H9 (cell line): ENCODE results near the gene IFI27. TPM values are rescaled to one million over a fixed set of nuclear protein-coding genes. Genes with fewer than 3 reads are reported as not detected.

Experiments
- DNase-seq: peaks from one replicate; pipeline ENCODE4 v3.0.0-alpha.2; 2017
- H2AFZ ChIP-seq: one replicate; pipeline ENCODE4 v1.6.1; 2013; ENCODE audit warnings: mild to moderate bottlenecking, low read length, control low read depth, moderate library complexity
- H2AK5ac ChIP-seq: 2 replicates; pipeline ENCODE4 v1.6.1; 2013; ENCODE audit warnings: low read length, control low read depth, mixed read lengths; ENCODE audit not compliant: insufficient read length
- H2BK120ac ChIP-seq: one replicate; pipeline ENCODE4 v1.6.1; 2013; ENCODE audit warnings: low read depth, mild to moderate bottlenecking, low read length, control low read depth, inconsistent platforms; ENCODE audit not compliant: poor library complexity, severe bottlenecking
- H2BK12ac ChIP-seq: 2 replicates; pipeline ENCODE4 v1.6.1; 2013; ENCODE audit warnings: low read length, control low read depth, mixed read lengths, low read depth; ENCODE audit not compliant: insufficient read length
- H2BK15ac ChIP-seq: 2 replicates; pipeline ENCODE4 v1.6.1; 2013; ENCODE audit warnings: low read depth, low read length, control low read depth
- H2BK20ac ChIP-seq: one replicate; pipeline ENCODE4 v1.6.1; 2013; ENCODE audit warnings: low read depth, mild to moderate bottlenecking, low read length, control low read depth, inconsistent platforms; ENCODE audit not compliant: poor library complexity, severe bottlenecking
- H2BK5ac ChIP-seq: 2 replicates; pipeline ENCODE4 v1.6.1; 2013; ENCODE audit warnings: low read length, control low read depth, mixed read lengths; ENCODE audit not compliant: insufficient read length
- H3K14ac ChIP-seq: 2 replicates; pipeline ENCODE4 v1.6.1; 2013; ENCODE audit warnings: low read length, control low read depth; ENCODE audit not compliant: insufficient read depth
- H3K18ac ChIP-seq: 2 replicates; pipeline ENCODE4 v1.6.1; 2013; ENCODE audit warnings: low read depth, mild to moderate bottlenecking, mixed read lengths, low read length, control low read depth; ENCODE audit not compliant: insufficient read length
- H3K23ac ChIP-seq: 2 replicates; pipeline ENCODE4 v1.6.1; 2013; ENCODE audit warnings: low read length, control low read depth, mixed read lengths, low read depth; ENCODE audit not compliant: insufficient read length
- H3K23me2 ChIP-seq: 2 replicates; pipeline ENCODE4 v1.6.1; 2013; ENCODE audit warnings: low read depth, mild to moderate bottlenecking, mixed read lengths, low read length, control low read depth; ENCODE audit not compliant: insufficient read length, poor library complexity, severe bottlenecking
- H3K27ac ChIP-seq: 2 replicates; pipeline ENCODE4 v1.5.1; 2013; ENCODE audit warnings: low read length, control low read depth, mixed read lengths, low read depth; ENCODE audit not compliant: insufficient read length
- H3K27me3 ChIP-seq: 2 replicates; pipeline ENCODE4 v1.6.1; 2013; ENCODE audit warnings: low read length, control low read depth, inconsistent platforms; ENCODE audit not compliant: insufficient read depth
- H3K4ac ChIP-seq: 2 replicates; pipeline ENCODE4 v1.6.1; 2013; ENCODE audit warnings: low read depth, mild to moderate bottlenecking, control low read depth, inconsistent platforms, low read length, moderate library complexity
- H3K4me1 ChIP-seq: 2 replicates; pipeline ENCODE4 v1.6.1; 2013; ENCODE audit warnings: low read length, control low read depth, inconsistent platforms; ENCODE audit not compliant: insufficient read depth
- H3K4me2 ChIP-seq: 2 replicates; pipeline ENCODE4 v1.6.1; 2013; ENCODE audit warnings: low read length, control low read depth, mixed read lengths; ENCODE audit not compliant: insufficient read length, insufficient read depth
- H3K56ac ChIP-seq: 2 replicates; pipeline ENCODE4 v1.6.1; 2013; ENCODE audit warnings: low read depth, mild to moderate bottlenecking, mixed read lengths, low read length, control low read depth; ENCODE audit not compliant: insufficient read length
- H3K79me1 ChIP-seq: 2 replicates; pipeline ENCODE4 v1.6.1; 2013; ENCODE audit warnings: low read depth, mild to moderate bottlenecking, moderate library complexity, low read length, control low read depth, inconsistent platforms; ENCODE audit not compliant: insufficient read depth, poor library complexity, severe bottlenecking
- H3K79me2 ChIP-seq: 2 replicates; pipeline ENCODE4 v1.6.1; 2013; ENCODE audit warnings: low read length, control low read depth, inconsistent platforms; ENCODE audit not compliant: insufficient read depth
- H3K9ac ChIP-seq: 2 replicates; pipeline ENCODE4 v1.6.1; 2013; ENCODE audit warnings: low read length, control low read depth, mixed read lengths; ENCODE audit not compliant: insufficient read length; ENCODE audit errors: extremely low read depth
- H3K9me3 ChIP-seq: one replicate; pipeline ENCODE4 v1.6.1; 2013; ENCODE audit warnings: low read depth, low read length, inconsistent platforms; ENCODE audit not compliant: control insufficient read depth
- H3T11ph ChIP-seq: one replicate; pipeline ENCODE4 v1.6.1; 2013; ENCODE audit warnings: mild to moderate bottlenecking, low read length, control low read depth, inconsistent platforms
- H4K20me1 ChIP-seq: one replicate; pipeline ENCODE4 v1.6.1; 2013; ENCODE audit not compliant: control insufficient read depth, insufficient read length, insufficient read depth
- H4K5ac ChIP-seq: 2 replicates; pipeline ENCODE4 v1.6.1; 2013; ENCODE audit warnings: low read depth, mild to moderate bottlenecking, mixed read lengths, low read length, control low read depth; ENCODE audit not compliant: insufficient read length
- H4K8ac ChIP-seq: replicated peaks from 2 replicates; pipeline ENCODE4 v1.6.1; 2013; ENCODE audit warnings: low read length, control low read depth, mixed read lengths, low read depth; ENCODE audit not compliant: insufficient read length
- H4K91ac ChIP-seq: 2 replicates; pipeline ENCODE4 v1.6.1; 2013; ENCODE audit warnings: low read depth, mild to moderate bottlenecking, moderate library complexity, mixed read lengths, low read length, control low read depth; ENCODE audit not compliant: insufficient read length
- H3K27ac Mint-ChIP-seq, 3 experiments: 2 replicates in 2 of 3; 3 replicates in 1 of 3; pipeline ENCODE4 v1.8.0; 2020 to 2021; ENCODE audit warnings: mixed read lengths in 3 of 3, mild to moderate bottlenecking in 1 of 3, moderate library complexity in 1 of 3
- H3K27me3 Mint-ChIP-seq: 2 replicates; pipeline ENCODE4 v1.8.0; 2021; ENCODE audit warnings: low read depth, mild to moderate bottlenecking, moderate library complexity, mixed read lengths
- H3K36me3 Mint-ChIP-seq, 3 experiments: 2 replicates in 2 of 3; 3 replicates in 1 of 3; pipeline ENCODE4 v1.8.0; 2020 to 2021; ENCODE audit warnings: low read depth in 3 of 3, mixed read lengths in 3 of 3; ENCODE audit not compliant: insufficient read depth in 1 of 3
- H3K4me1 Mint-ChIP-seq, 2 experiments: 2 replicates each; pipeline ENCODE4 v1.8.0; 2020; ENCODE audit warnings: mixed read lengths in 2 of 2
- H3K4me3 Mint-ChIP-seq, 2 experiments: 2 replicates in 1 of 2; 3 replicates in 1 of 2; pipeline ENCODE4 v1.8.0; 2020 to 2021; ENCODE audit warnings: mild to moderate bottlenecking in 2 of 2, mixed read lengths in 2 of 2, moderate library complexity in 1 of 2
- H3K9me3 Mint-ChIP-seq, 2 experiments: 2 replicates in 1 of 2; 3 replicates in 1 of 2; pipeline ENCODE4 v1.8.0; 2020; ENCODE audit warnings: mild to moderate bottlenecking in 2 of 2, mixed read lengths in 2 of 2, moderate library complexity in 1 of 2
- CTCF ChIP-seq: fragments of 200-600 bp; sonication (generic); conservative IDR thresholded peaks from 3 replicates; pipeline ENCODE4 v1.8.0; 2021; ENCODE audit warnings: antibody characterized with exemption, mild to moderate bottlenecking
- WGBS: extraction: QIAGEN DNeasy Blood & Tissue Kit; methylation state at CpG from one replicate; pipeline ENCODE4 v1.1.7; 2013; ENCODE audit warnings: missing lambda C conversion rate, low lambda C conversion rate, mixed read lengths; ENCODE audit not compliant: insufficient read length; ENCODE audit errors: extremely low coverage; 5-methylcytosine and 5-hydroxymethylcytosine counted together
- total RNA-seq: library from RNA; stranded (reverse); gene quantifications from 2 replicates; pipeline ENCODE4 v1.2.1, GENCODE V29; 2021

Gene IFI27
- total RNA-seq, 1 experiment from 2014 or later: 1.7 TPM

GRCh38 chr14:94129111-94129757 is 18.7 kb downstream of the IFI27 start, which contains the start of gene IFI27L2:
Gene IFI27L2, minus strand, starts transcription at chr14:94129604. Its CDS starts 40 bp downstream, at chr14:94129564.
- no peak within 1 kb of the TSS for H3K27ac ChIP-seq
- peak within 1 kb of the TSS; percentile 82 for H2AFZ ChIP-seq
- peak; percentile 95 for DNase-seq
- H2BK12ac ChIP-seq: no peak within 1 kb of the TSS
- no peak within 1 kb of the TSS for H2BK20ac ChIP-seq
- peak within 1 kb of the TSS in 2 of 3 experiments; percentile 85 to 86; a peak in 4 of 7 replicates for H3K27ac Mint-ChIP-seq
- no peaks in the 10 kb centered on the region; the same call in 1 of the 2 replicates for H3K4me1 ChIP-seq
- H4K20me1 ChIP-seq: no peaks in the 10 kb centered on the region
- H3T11ph ChIP-seq: no peak within 1 kb of the TSS
- H4K8ac ChIP-seq: no peak within 1 kb of the TSS
- H2BK5ac ChIP-seq: no peak within 1 kb of the TSS
- H3K4me1 Mint-ChIP-seq: peaks cover 16% of the 10 kb centered on the region in 2 experiments
- H3K27me3 ChIP-seq: no peaks in the 10 kb centered on the region
- H3K14ac ChIP-seq: no peak within 1 kb of the TSS
- no peak within 1 kb of the TSS for H2BK15ac ChIP-seq
- H3K23ac ChIP-seq: no peak within 1 kb of the TSS
- no peaks in the 10 kb centered on the region for H3K79me1 ChIP-seq
- no peak within 1 kb of the TSS for H4K91ac ChIP-seq
- peak; percentile 49; the same call in 2 of the 3 replicates for TF ChIP-seq CTCF
- peaks cover 7% of the 10 kb centered on the region for H3K23me2 ChIP-seq
- WGBS: no CpG with 5 or more reads among the region's 27 CpGs
- peak within 1 kb of the TSS; percentile 63 to 83 for H3K4me3 Mint-ChIP-seq
- no peak within 1 kb of the TSS for H3K18ac ChIP-seq
- no peaks in the 10 kb centered on the region for H3K36me3 Mint-ChIP-seq
- H3K79me2 ChIP-seq: no peaks in the 10 kb centered on the region
- H3K4ac ChIP-seq: no peak within 1 kb of the TSS
- no peaks in the 10 kb centered on the region; the same call in 1 of the 2 replicates for H3K27me3 Mint-ChIP-seq
- H2AK5ac ChIP-seq: no peak within 1 kb of the TSS
- no peak within 1 kb of the TSS for H4K5ac ChIP-seq
- no peak within 1 kb of the TSS for H3K56ac ChIP-seq
- no peak within 1 kb of the TSS for H2BK120ac ChIP-seq
- H3K9me3 Mint-ChIP-seq: no peaks in the 10 kb centered on the region
- no peak within 1 kb of the TSS for H3K9ac ChIP-seq
- no peaks in the 10 kb centered on the region for H3K9me3 ChIP-seq
- peak within 1 kb of the TSS; percentile 79 for H3K4me2 ChIP-seq
